Heart left ventricle (tissue), 13 donors: ENCODE measurements around the gene CPEB2.

ENCODE experiments used
- POLR2A ChIP-seq, 2 donors: fragments of 450-650 bp; IDR thresholded peaks; one replicate each; pipeline ENCODE4 v1.6.1; 2017; ENCODE audit warnings: antibody characterized with exemption in 2 of 2, mild to moderate bottlenecking in 2 of 2, moderate library complexity in 2 of 2
- TF ChIP-seq, protein P1 (sequence below), 12 donors: fragments of 200-600 bp; sonication (generic) in 4 of 12; IDR thresholded peaks; one replicate each; pipeline versions ENCODE4 v1.5.0 to v1.8.0; 2018 to 2022; ENCODE audit warnings: antibody characterized with exemption in 12 of 12, mild to moderate bottlenecking in 5 of 12
- donor health status: ischemic (EF 13 %, LVEDD 7.1; RV severe dilation, severe dysfunction).
- donor health status: DM: no; HTN: yes; CAD: no.
- donor health status: DM: no; HTN: no; CAD: no.
- donor health status: ischemic (EF 25% LVEDD 6.9; RV normal size, moderate dysfunction).
- donor health status: ischemic (EF 25% LVEDD 5.7; RV mildly dilated, moderate dysfunction).
- donor health status: ischemic (EF 35%, LVEDD 5.7; RV mildly dilated, moderate dysfunction).
- donor health status: nonischemic (EF 11% LVEDD 7.7; RV severe dilation, severe dysfunction).
- donor health status: DM: yes; HTN: yes; CAD: no.
- donor health status: PGD.
- donor health status: ischemic (EF 29% LVEDD 5.4; RV normal size, mild dysfunction).
- donor health status: nonischemic (EF 23%, LVEDD 6.1; RV moderate dilation, normal function).

DNA sequence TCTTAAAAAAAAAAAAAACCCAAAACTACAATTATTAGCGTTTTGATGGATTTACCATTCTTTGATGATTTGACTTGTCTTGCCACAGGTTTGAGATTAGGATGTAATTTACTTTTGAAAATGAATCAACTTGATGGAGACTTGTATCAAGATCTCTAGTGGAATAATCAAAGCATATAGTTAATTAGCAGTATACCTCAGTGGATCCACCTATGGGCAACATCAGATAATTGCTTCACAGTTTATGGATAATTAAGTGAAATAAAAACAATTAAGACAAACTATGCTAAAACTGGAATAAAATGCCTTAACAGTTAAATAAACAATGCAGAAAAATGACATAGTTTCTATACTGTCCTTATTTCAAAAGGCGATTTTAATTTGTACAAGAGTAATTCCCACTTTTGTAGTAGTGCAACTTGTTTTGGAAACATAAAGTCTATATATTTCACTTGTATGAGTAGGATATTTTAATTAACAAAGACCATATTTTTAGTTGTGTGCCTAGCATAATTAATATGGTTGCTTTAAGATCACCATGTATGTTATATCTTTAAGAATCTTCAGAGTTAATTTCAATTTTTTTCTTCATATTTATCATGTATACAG, 4.2 kb downstream of the CPEB2 start:
- TF ChIP-seq, protein P1, sequence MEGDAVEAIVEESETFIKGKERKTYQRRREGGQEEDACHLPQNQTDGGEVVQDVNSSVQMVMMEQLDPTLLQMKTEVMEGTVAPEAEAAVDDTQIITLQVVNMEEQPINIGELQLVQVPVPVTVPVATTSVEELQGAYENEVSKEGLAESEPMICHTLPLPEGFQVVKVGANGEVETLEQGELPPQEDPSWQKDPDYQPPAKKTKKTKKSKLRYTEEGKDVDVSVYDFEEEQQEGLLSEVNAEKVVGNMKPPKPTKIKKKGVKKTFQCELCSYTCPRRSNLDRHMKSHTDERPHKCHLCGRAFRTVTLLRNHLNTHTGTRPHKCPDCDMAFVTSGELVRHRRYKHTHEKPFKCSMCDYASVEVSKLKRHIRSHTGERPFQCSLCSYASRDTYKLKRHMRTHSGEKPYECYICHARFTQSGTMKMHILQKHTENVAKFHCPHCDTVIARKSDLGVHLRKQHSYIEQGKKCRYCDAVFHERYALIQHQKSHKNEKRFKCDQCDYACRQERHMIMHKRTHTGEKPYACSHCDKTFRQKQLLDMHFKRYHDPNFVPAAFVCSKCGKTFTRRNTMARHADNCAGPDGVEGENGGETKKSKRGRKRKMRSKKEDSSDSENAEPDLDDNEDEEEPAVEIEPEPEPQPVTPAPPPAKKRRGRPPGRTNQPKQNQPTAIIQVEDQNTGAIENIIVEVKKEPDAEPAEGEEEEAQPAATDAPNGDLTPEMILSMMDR (IDR thresholded peaks at IDR 0.05): peak in 8 of 12 donors; percentile 18 to 53 (median 40)
- TF ChIP-seq POLR2A (IDR thresholded peaks at IDR 0.05): no peak
